Measurements from ENCODE around the gene PIK3R2. TPM values are rescaled to one million over a fixed set of nuclear protein-coding genes. Genes with fewer than 3 reads are reported as not detected.
A peak's percentile ranks its signal among the peaks of the same experiment; 100 is the strongest.

PIK3R2 gene
- total RNA-seq, 1 experiment from 2014 or later: 37.6 TPM

DNA sequence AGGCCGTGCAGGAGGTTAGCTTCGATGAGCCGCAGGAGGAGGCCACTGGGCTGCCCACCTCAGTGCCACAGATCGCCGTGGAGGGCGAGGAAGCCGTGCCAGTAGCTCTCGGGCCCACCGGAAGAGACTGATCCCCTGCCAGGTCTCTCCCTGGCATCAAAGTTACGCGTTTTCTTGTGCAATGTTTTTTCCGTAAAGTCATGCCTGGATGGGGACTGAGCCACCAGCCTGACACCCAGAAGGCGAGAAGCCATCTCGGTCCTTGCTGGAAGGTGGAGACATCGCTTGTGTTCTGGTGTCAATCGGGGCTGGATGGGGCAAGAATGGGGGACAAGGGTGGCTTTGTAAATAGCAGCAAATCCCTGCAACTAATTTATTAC lies 3.4 kb upstream of the PIK3R2 start:
- CTCF ChIA-PET: no interaction called here

DNA sequence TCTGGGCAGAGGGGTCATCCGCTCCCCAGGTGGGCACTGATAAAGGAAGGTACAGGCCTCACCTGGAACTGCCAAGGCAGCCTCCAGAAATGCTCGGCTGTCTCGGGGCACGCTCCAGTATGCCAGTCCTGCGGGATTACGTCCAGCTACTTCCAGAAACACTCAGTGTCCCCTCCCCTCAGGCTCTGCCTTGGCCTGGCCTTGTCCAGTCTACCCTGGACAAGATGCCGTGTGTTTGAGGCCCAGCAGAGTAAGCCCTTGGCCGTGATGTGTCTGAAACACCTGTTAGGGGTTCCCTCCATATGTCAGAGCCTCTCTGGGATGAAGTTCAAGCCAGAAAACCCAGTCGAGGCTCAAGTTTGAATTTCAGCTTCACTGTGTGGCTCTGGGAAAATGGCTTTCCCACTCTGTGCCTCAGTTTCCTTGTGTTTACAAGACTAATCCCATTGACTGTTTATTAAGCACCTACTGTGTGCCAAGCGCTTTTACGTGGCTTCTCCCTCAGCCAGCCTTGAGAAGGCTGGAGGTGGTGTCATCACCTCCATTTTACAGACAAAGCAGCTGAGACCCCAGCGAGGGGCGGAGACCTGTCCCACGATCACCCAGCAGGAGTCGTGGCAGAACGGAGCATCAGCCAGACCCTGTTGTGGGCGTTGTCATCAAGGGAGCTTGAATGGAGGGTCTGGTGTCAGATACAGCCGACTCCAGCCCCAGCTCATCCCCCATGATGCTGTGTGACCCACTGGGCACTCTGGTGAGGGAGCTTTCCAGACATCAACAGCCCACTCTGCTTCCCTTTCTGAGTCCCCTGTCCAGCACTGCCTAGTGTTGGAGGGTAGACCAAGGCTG lies 2.0 kb upstream of the PIK3R2 start:
- DNase-seq (ENCODE audit: low read depth, low spot score) (no peak), ATAC-seq (no peak)
- TF ChIP-seq, protein P1, sequence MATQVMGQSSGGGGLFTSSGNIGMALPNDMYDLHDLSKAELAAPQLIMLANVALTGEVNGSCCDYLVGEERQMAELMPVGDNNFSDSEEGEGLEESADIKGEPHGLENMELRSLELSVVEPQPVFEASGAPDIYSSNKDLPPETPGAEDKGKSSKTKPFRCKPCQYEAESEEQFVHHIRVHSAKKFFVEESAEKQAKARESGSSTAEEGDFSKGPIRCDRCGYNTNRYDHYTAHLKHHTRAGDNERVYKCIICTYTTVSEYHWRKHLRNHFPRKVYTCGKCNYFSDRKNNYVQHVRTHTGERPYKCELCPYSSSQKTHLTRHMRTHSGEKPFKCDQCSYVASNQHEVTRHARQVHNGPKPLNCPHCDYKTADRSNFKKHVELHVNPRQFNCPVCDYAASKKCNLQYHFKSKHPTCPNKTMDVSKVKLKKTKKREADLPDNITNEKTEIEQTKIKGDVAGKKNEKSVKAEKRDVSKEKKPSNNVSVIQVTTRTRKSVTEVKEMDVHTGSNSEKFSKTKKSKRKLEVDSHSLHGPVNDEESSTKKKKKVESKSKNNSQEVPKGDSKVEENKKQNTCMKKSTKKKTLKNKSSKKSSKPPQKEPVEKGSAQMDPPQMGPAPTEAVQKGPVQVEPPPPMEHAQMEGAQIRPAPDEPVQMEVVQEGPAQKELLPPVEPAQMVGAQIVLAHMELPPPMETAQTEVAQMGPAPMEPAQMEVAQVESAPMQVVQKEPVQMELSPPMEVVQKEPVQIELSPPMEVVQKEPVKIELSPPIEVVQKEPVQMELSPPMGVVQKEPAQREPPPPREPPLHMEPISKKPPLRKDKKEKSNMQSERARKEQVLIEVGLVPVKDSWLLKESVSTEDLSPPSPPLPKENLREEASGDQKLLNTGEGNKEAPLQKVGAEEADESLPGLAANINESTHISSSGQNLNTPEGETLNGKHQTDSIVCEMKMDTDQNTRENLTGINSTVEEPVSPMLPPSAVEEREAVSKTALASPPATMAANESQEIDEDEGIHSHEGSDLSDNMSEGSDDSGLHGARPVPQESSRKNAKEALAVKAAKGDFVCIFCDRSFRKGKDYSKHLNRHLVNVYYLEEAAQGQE (IDR thresholded peaks at IDR 0.05; ENCODE audit: insufficient read depth in 1 of 2, low read depth in 2 of 2, low read length in 1 of 2): no peak
- TF ChIP-seq TCF7L2 (IDR thresholded peaks at IDR 0.05; ENCODE audit: low read depth, low read length) (no peak), SIN3A (IDR thresholded peaks at IDR 0.05; ENCODE audit: borderline replicate concordance, insufficient read depth, low read depth, low read length) (no peak), POLR2AphosphoS5 (IDR thresholded peaks at IDR 0.05; ENCODE audit: low read depth, low read length) (no peak)
- TF ChIP-seq, protein P2, sequence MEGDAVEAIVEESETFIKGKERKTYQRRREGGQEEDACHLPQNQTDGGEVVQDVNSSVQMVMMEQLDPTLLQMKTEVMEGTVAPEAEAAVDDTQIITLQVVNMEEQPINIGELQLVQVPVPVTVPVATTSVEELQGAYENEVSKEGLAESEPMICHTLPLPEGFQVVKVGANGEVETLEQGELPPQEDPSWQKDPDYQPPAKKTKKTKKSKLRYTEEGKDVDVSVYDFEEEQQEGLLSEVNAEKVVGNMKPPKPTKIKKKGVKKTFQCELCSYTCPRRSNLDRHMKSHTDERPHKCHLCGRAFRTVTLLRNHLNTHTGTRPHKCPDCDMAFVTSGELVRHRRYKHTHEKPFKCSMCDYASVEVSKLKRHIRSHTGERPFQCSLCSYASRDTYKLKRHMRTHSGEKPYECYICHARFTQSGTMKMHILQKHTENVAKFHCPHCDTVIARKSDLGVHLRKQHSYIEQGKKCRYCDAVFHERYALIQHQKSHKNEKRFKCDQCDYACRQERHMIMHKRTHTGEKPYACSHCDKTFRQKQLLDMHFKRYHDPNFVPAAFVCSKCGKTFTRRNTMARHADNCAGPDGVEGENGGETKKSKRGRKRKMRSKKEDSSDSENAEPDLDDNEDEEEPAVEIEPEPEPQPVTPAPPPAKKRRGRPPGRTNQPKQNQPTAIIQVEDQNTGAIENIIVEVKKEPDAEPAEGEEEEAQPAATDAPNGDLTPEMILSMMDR (IDR thresholded peaks at IDR 0.05): no peak
- Histone ChIP-seq H3K4me3 (ENCODE audit: low read depth in 2 of 2, low read length in 2 of 2) (no peak overlapping the region; a peak in 1 of 4 replicates), H3K4me1 (ENCODE audit: control insufficient read depth, insufficient read depth, low read length) (peaks cover 9% of the 10 kb centered on the region), H3K27me3 (ENCODE audit: control insufficient read depth, insufficient read depth, low read length) (no peaks in the 10 kb centered on the region), H3K36me3 (ENCODE audit: control insufficient read depth, insufficient read depth, low read length) (peaks cover 2% of the 10 kb centered on the region; the same call in 1 of the 2 replicates), H3K27ac (ENCODE audit: low read length) (peak overlapping the region; percentile 94), H3K9me3 (ENCODE audit: control insufficient read depth, insufficient read depth, low read depth, low read length) (no peaks in the 10 kb centered on the region)
- in situ Hi-C loops (cut with HindIII; ENCODE audit: low pct_unique_long_range_greater_than_20kb, low sequenced_read_pairs) (no loop called here), intact Hi-C loops (cut with micrococcal nuclease; ENCODE audit: unreplicated experiment) (no loop called here)
- CTCF ChIA-PET: interaction anchor here (0.6 kb wide), 1 partner anchor 122 kb away, joined by 4 read pairs; no protein-coding TSS in a partner anchor
- POLR2A ChIA-PET: no interaction called here
- no TSS peak for BruUV-seq (replicated peaks)

More for the DNA sequence above, 3.4 kb upstream of the PIK3R2 start:
- in situ Hi-C loops (cut with HindIII; ENCODE audit: low pct_unique_long_range_greater_than_20kb, low sequenced_read_pairs): no loop called here
- TF ChIP-seq, protein P1 (IDR thresholded peaks at IDR 0.05; ENCODE audit: insufficient read depth in 1 of 2, low read depth in 2 of 2, low read length in 1 of 2): no peak
- no peak for TF ChIP-seq TCF7L2 (IDR thresholded peaks at IDR 0.05; ENCODE audit: low read depth, low read length)
- no peak for TF ChIP-seq SIN3A (IDR thresholded peaks at IDR 0.05; ENCODE audit: borderline replicate concordance, insufficient read depth, low read depth, low read length)
- TF ChIP-seq, protein P2 (IDR thresholded peaks at IDR 0.05): no peak
- no peak for TF ChIP-seq POLR2AphosphoS5 (IDR thresholded peaks at IDR 0.05; ENCODE audit: low read depth, low read length)
- Histone ChIP-seq H3K36me3 (ENCODE audit: control insufficient read depth, insufficient read depth, low read length) (peaks cover 2% of the 10 kb centered on the region; the same call in 1 of the 2 replicates), H3K9me3 (ENCODE audit: control insufficient read depth, insufficient read depth, low read depth, low read length) (no peaks in the 10 kb centered on the region), H3K27me3 (ENCODE audit: control insufficient read depth, insufficient read depth, low read length) (no peaks in the 10 kb centered on the region), H3K4me1 (ENCODE audit: control insufficient read depth, insufficient read depth, low read length) (peaks cover 9% of the 10 kb centered on the region), H3K4me3 (ENCODE audit: low read depth in 2 of 2, low read length in 2 of 2) (no peak overlapping the region), H3K27ac (ENCODE audit: low read length) (no peak overlapping the region)
- POLR2A ChIA-PET: no interaction called here
- no TSS peak for BruUV-seq (replicated peaks)
- ATAC-seq: no peak
- intact Hi-C loops (cut with micrococcal nuclease; ENCODE audit: unreplicated experiment): no loop called here
- DNase-seq (ENCODE audit: low read depth, low spot score): no peak

All from Panc1 (cell line).